H9 (cell line): ENCODE measurements around the gene RAP1GAP. TPM values are rescaled to one million over a fixed set of nuclear protein-coding genes. Genes with fewer than 3 reads are reported as not detected.
A peak's percentile ranks its signal among the peaks of the same experiment; 100 is the strongest.

Experiments used
- DNase-seq: peaks from one replicate; pipeline ENCODE4 v3.0.0-alpha.2; 2017
- H2AFZ ChIP-seq: one replicate; pipeline ENCODE4 v1.6.1; 2013; ENCODE audit warnings: mild to moderate bottlenecking, low read length, control low read depth, moderate library complexity
- H2AK5ac ChIP-seq: 2 replicates; pipeline ENCODE4 v1.6.1; 2013; ENCODE audit warnings: low read length, control low read depth, mixed read lengths; ENCODE audit not compliant: insufficient read length
- H2BK120ac ChIP-seq: one replicate; pipeline ENCODE4 v1.6.1; 2013; ENCODE audit warnings: low read depth, mild to moderate bottlenecking, low read length, control low read depth, inconsistent platforms; ENCODE audit not compliant: poor library complexity, severe bottlenecking
- H2BK12ac ChIP-seq: 2 replicates; pipeline ENCODE4 v1.6.1; 2013; ENCODE audit warnings: low read length, control low read depth, mixed read lengths, low read depth; ENCODE audit not compliant: insufficient read length
- H2BK15ac ChIP-seq: 2 replicates; pipeline ENCODE4 v1.6.1; 2013; ENCODE audit warnings: low read depth, low read length, control low read depth
- H2BK20ac ChIP-seq: one replicate; pipeline ENCODE4 v1.6.1; 2013; ENCODE audit warnings: low read depth, mild to moderate bottlenecking, low read length, control low read depth, inconsistent platforms; ENCODE audit not compliant: poor library complexity, severe bottlenecking
- H2BK5ac ChIP-seq: 2 replicates; pipeline ENCODE4 v1.6.1; 2013; ENCODE audit warnings: low read length, control low read depth, mixed read lengths; ENCODE audit not compliant: insufficient read length
- H3K14ac ChIP-seq: 2 replicates; pipeline ENCODE4 v1.6.1; 2013; ENCODE audit warnings: low read length, control low read depth; ENCODE audit not compliant: insufficient read depth
- H3K18ac ChIP-seq: 2 replicates; pipeline ENCODE4 v1.6.1; 2013; ENCODE audit warnings: low read depth, mild to moderate bottlenecking, mixed read lengths, low read length, control low read depth; ENCODE audit not compliant: insufficient read length
- H3K23ac ChIP-seq: 2 replicates; pipeline ENCODE4 v1.6.1; 2013; ENCODE audit warnings: low read length, control low read depth, mixed read lengths, low read depth; ENCODE audit not compliant: insufficient read length
- H3K23me2 ChIP-seq: 2 replicates; pipeline ENCODE4 v1.6.1; 2013; ENCODE audit warnings: low read depth, mild to moderate bottlenecking, mixed read lengths, low read length, control low read depth; ENCODE audit not compliant: insufficient read length, poor library complexity, severe bottlenecking
- H3K27ac ChIP-seq: 2 replicates; pipeline ENCODE4 v1.5.1; 2013; ENCODE audit warnings: low read length, control low read depth, mixed read lengths, low read depth; ENCODE audit not compliant: insufficient read length
- H3K27me3 ChIP-seq: 2 replicates; pipeline ENCODE4 v1.6.1; 2013; ENCODE audit warnings: low read length, control low read depth, inconsistent platforms; ENCODE audit not compliant: insufficient read depth
- H3K4ac ChIP-seq: 2 replicates; pipeline ENCODE4 v1.6.1; 2013; ENCODE audit warnings: low read depth, mild to moderate bottlenecking, control low read depth, inconsistent platforms, low read length, moderate library complexity
- H3K4me1 ChIP-seq: 2 replicates; pipeline ENCODE4 v1.6.1; 2013; ENCODE audit warnings: low read length, control low read depth, inconsistent platforms; ENCODE audit not compliant: insufficient read depth
- H3K4me2 ChIP-seq: 2 replicates; pipeline ENCODE4 v1.6.1; 2013; ENCODE audit warnings: low read length, control low read depth, mixed read lengths; ENCODE audit not compliant: insufficient read length, insufficient read depth
- H3K56ac ChIP-seq: 2 replicates; pipeline ENCODE4 v1.6.1; 2013; ENCODE audit warnings: low read depth, mild to moderate bottlenecking, mixed read lengths, low read length, control low read depth; ENCODE audit not compliant: insufficient read length
- H3K79me1 ChIP-seq: 2 replicates; pipeline ENCODE4 v1.6.1; 2013; ENCODE audit warnings: low read depth, mild to moderate bottlenecking, moderate library complexity, low read length, control low read depth, inconsistent platforms; ENCODE audit not compliant: insufficient read depth, poor library complexity, severe bottlenecking
- H3K79me2 ChIP-seq: 2 replicates; pipeline ENCODE4 v1.6.1; 2013; ENCODE audit warnings: low read length, control low read depth, inconsistent platforms; ENCODE audit not compliant: insufficient read depth
- H3K9ac ChIP-seq: 2 replicates; pipeline ENCODE4 v1.6.1; 2013; ENCODE audit warnings: low read length, control low read depth, mixed read lengths; ENCODE audit not compliant: insufficient read length; ENCODE audit errors: extremely low read depth
- H3K9me3 ChIP-seq: one replicate; pipeline ENCODE4 v1.6.1; 2013; ENCODE audit warnings: low read depth, low read length, inconsistent platforms; ENCODE audit not compliant: control insufficient read depth
- H3T11ph ChIP-seq: one replicate; pipeline ENCODE4 v1.6.1; 2013; ENCODE audit warnings: mild to moderate bottlenecking, low read length, control low read depth, inconsistent platforms
- H4K20me1 ChIP-seq: one replicate; pipeline ENCODE4 v1.6.1; 2013; ENCODE audit not compliant: control insufficient read depth, insufficient read length, insufficient read depth
- H4K5ac ChIP-seq: 2 replicates; pipeline ENCODE4 v1.6.1; 2013; ENCODE audit warnings: low read depth, mild to moderate bottlenecking, mixed read lengths, low read length, control low read depth; ENCODE audit not compliant: insufficient read length
- H4K8ac ChIP-seq: replicated peaks from 2 replicates; pipeline ENCODE4 v1.6.1; 2013; ENCODE audit warnings: low read length, control low read depth, mixed read lengths, low read depth; ENCODE audit not compliant: insufficient read length
- H4K91ac ChIP-seq: 2 replicates; pipeline ENCODE4 v1.6.1; 2013; ENCODE audit warnings: low read depth, mild to moderate bottlenecking, moderate library complexity, mixed read lengths, low read length, control low read depth; ENCODE audit not compliant: insufficient read length
- H3K27ac Mint-ChIP-seq, 3 experiments: 2 replicates in 2 of 3; 3 replicates in 1 of 3; pipeline ENCODE4 v1.8.0; 2020 to 2021; ENCODE audit warnings: mixed read lengths in 3 of 3, mild to moderate bottlenecking in 1 of 3, moderate library complexity in 1 of 3
- H3K27me3 Mint-ChIP-seq: 2 replicates; pipeline ENCODE4 v1.8.0; 2021; ENCODE audit warnings: low read depth, mild to moderate bottlenecking, moderate library complexity, mixed read lengths
- H3K36me3 Mint-ChIP-seq, 3 experiments: 2 replicates in 2 of 3; 3 replicates in 1 of 3; pipeline ENCODE4 v1.8.0; 2020 to 2021; ENCODE audit warnings: low read depth in 3 of 3, mixed read lengths in 3 of 3; ENCODE audit not compliant: insufficient read depth in 1 of 3
- H3K4me1 Mint-ChIP-seq, 2 experiments: 2 replicates each; pipeline ENCODE4 v1.8.0; 2020; ENCODE audit warnings: mixed read lengths in 2 of 2
- H3K4me3 Mint-ChIP-seq, 2 experiments: 2 replicates in 1 of 2; 3 replicates in 1 of 2; pipeline ENCODE4 v1.8.0; 2020 to 2021; ENCODE audit warnings: mild to moderate bottlenecking in 2 of 2, mixed read lengths in 2 of 2, moderate library complexity in 1 of 2
- H3K9me3 Mint-ChIP-seq, 2 experiments: 2 replicates in 1 of 2; 3 replicates in 1 of 2; pipeline ENCODE4 v1.8.0; 2020; ENCODE audit warnings: mild to moderate bottlenecking in 2 of 2, mixed read lengths in 2 of 2, moderate library complexity in 1 of 2
- CTCF ChIP-seq: fragments of 200-600 bp; sonication (generic); conservative IDR thresholded peaks from 3 replicates; pipeline ENCODE4 v1.8.0; 2021; ENCODE audit warnings: antibody characterized with exemption, mild to moderate bottlenecking
- WGBS: extraction: QIAGEN DNeasy Blood & Tissue Kit; methylation state at CpG from one replicate; pipeline ENCODE4 v1.1.7; 2013; ENCODE audit warnings: missing lambda C conversion rate, low lambda C conversion rate, mixed read lengths; ENCODE audit not compliant: insufficient read length; ENCODE audit errors: extremely low coverage; 5-methylcytosine and 5-hydroxymethylcytosine counted together
- total RNA-seq: library from RNA; stranded (reverse); gene quantifications from 2 replicates; pipeline ENCODE4 v1.2.1, GENCODE V29; 2021

RAP1GAP gene
- total RNA-seq, 1 experiment from 2014 or later, result 7.9 TPM

DNA sequence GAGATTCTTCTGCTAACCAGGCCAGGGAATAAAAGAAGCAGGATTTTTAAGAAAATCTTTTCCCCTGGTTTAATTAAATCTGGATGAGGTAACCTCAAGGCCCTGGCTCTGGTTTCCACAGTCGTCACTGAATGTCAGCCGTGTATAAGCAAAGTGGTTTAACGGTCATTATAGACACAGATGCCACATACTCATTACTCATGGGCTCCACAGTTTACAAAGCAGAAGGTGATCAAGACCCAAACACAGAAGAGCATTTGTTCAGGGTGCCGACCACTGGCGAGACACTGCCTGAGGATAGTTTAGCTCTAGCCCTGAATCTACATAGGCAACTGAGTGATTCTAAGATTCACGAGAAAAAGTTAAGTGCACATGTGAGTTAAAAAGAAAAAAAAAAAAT, 27.8 kb upstream of the RAP1GAP start:
- H4K5ac ChIP-seq, result no peak overlapping the region
- no peak overlapping the region for H2BK12ac ChIP-seq
- no CpG with 5 or more reads among the region's 6 CpGs for WGBS
- no peaks in the 10 kb centered on the region for H3K23me2 ChIP-seq
- peak overlapping the region in 1 of 3 experiments; percentile 40; a peak in 1 of 7 replicates for H3K27ac Mint-ChIP-seq
- no peak for TF ChIP-seq CTCF
- H3K56ac ChIP-seq, result no peak overlapping the region
- no peak overlapping the region for H3K4me2 ChIP-seq
- no peak overlapping the region for H3K23ac ChIP-seq
- H2AK5ac ChIP-seq, result no peak overlapping the region
- H3K4me1 ChIP-seq, result no peaks in the 10 kb centered on the region
- DNase-seq, result no peak
- H2BK120ac ChIP-seq, result no peak overlapping the region
- H3K18ac ChIP-seq, result no peak overlapping the region
- no peaks in the 10 kb centered on the region for H3K79me2 ChIP-seq
- no peaks in the 10 kb centered on the region for H3K9me3 Mint-ChIP-seq
- peaks cover 1% of the 10 kb centered on the region; the same call in 1 of the 2 replicates for H3K27me3 Mint-ChIP-seq
- H3K4ac ChIP-seq, result no peak overlapping the region
- H3K4me3 Mint-ChIP-seq, result no peak overlapping the region
- no peaks in the 10 kb centered on the region for H4K20me1 ChIP-seq
- no peak overlapping the region for H2BK5ac ChIP-seq
- no peak overlapping the region for H3K27ac ChIP-seq
- no peak overlapping the region for H3K9ac ChIP-seq
- H2BK20ac ChIP-seq, result no peak overlapping the region
- no peaks in the 10 kb centered on the region for H3K9me3 ChIP-seq
- H2BK15ac ChIP-seq, result no peak overlapping the region
- no peaks in the 10 kb centered on the region for H3K4me1 Mint-ChIP-seq
- H3T11ph ChIP-seq, result no peak overlapping the region
- no peak overlapping the region for H3K14ac ChIP-seq
- H3K79me1 ChIP-seq, result no peaks in the 10 kb centered on the region
- no peaks in the 10 kb centered on the region for H3K27me3 ChIP-seq
- H2AFZ ChIP-seq, result no peak overlapping the region
- no peak overlapping the region for H4K8ac ChIP-seq
- peaks cover 27 to 66% (median 56%) of the 10 kb centered on the region in 3 experiments; a peak in 6 of 7 replicates for H3K36me3 Mint-ChIP-seq
- no peak overlapping the region for H4K91ac ChIP-seq
